K562 (cell line): ENCODE measurements around the gene ZNF581. TPM values are rescaled to one million over a fixed set of nuclear protein-coding genes. Genes with fewer than 3 reads are reported as not detected.

Experiments used
- ATAC-seq: fragments of 200-7000 bp; cut with Tn5 transposase; 3 replicates; pipeline ENCODE4 v1.9.1; 2020; ENCODE audit warnings: moderate library complexity
- BruUV-seq: library from RNA; stranded (reverse); fragments of 400-500 nt; replicated peaks from 2 replicates; lab custom pipeline; 2021; lab: Mats Ljungman, UMichigan
- CTCF ChIA-PET: fragments of 300-600 bp; formaldehyde crosslinking; extraction: SDS; loops from one replicate; lab custom pipeline; 2021; ENCODE audit warnings: low intra/inter-chr PET ratio; lab: Yijun Ruan, JAX
- POLR2A ChIA-PET: fragments of 300-600, 350-650 bp; sonication (Branson Sonifier 250); formaldehyde crosslinking; extraction: SDS; loops from one replicate; lab custom pipeline; 2021; ENCODE audit warnings: antibody characterized with exemption, inconsistent platforms; lab: Yijun Ruan, JAX
- DNase-seq, 4 experiments: peaks; one replicate each; pipeline versions ENCODE4 v3.0.0 to v3.0.0-alpha.2; 2011 to 2018; ENCODE audit warnings: low spot score in 3 of 4, mixed read lengths in 3 of 4; ENCODE audit errors: extremely low read depth in 1 of 4
- FAIRE-seq: peaks from 2 replicates; lab custom pipeline; 2011; peaks lifted over from hg19 to GRCh38; lab: Jason Lieb, UNC
- H2AFZ ChIP-seq: 2 replicates; pipeline ENCODE4 v1.6.0; 2011; ENCODE audit warnings: low read depth, low read length, control low read depth, inconsistent platforms
- H3K27ac ChIP-seq: fragments of 200-600 bp; 3 replicates; pipeline ENCODE4 v1.8.0; 2011; ENCODE audit warnings: low read depth, mild to moderate bottlenecking, control low read depth, inconsistent platforms, low read length, moderate library complexity, mixed read lengths; ENCODE audit errors: extremely low read depth
- H3K27me3 ChIP-seq, 2 experiments: fragments of 300-600 bp in 1 of 2; 2 replicates in 1 of 2; 3 replicates in 1 of 2; pipeline versions ENCODE4 v1.6.0 to v1.8.0; 2011; ENCODE audit warnings: inconsistent platforms in 2 of 2, low read length in 2 of 2, mild to moderate bottlenecking in 1 of 2, mixed read lengths in 1 of 2, moderate library complexity in 1 of 2; ENCODE audit not compliant: control insufficient read depth in 2 of 2, insufficient read depth in 2 of 2
- H3K36me3 ChIP-seq: fragments of 300-600 bp; 3 replicates; pipeline ENCODE4 v1.8.0; 2011; ENCODE audit warnings: mild to moderate bottlenecking, low read length, inconsistent platforms; ENCODE audit not compliant: control insufficient read depth, insufficient read depth
- H3K4me1 ChIP-seq, 2 experiments: fragments of 200-600 bp in 1 of 2; replicated peaks in 1 of 2; 2 replicates in 1 of 2; 3 replicates in 1 of 2; pipeline versions ENCODE4 v1.5.1 to v1.8.0; 2011; ENCODE audit warnings: inconsistent platforms in 2 of 2, low read length in 2 of 2, mild to moderate bottlenecking in 1 of 2, mixed read lengths in 1 of 2, moderate library complexity in 1 of 2; ENCODE audit not compliant: control insufficient read depth in 2 of 2, insufficient read depth in 2 of 2
- H3K4me2 ChIP-seq: 2 replicates; pipeline ENCODE4 v1.6.1; 2011; ENCODE audit warnings: low read length, control low read depth, inconsistent platforms, mixed read lengths; ENCODE audit not compliant: insufficient read depth
- H3K4me3 ChIP-seq: fragments of 200-600 bp; sonication (generic), shearing (Covaris generic); 2 replicates; pipeline ENCODE4 v1.5.1; 2016; ENCODE audit warnings: control low read depth, inconsistent platforms
- H3K79me2 ChIP-seq: fragments of 200-600 bp; 3 replicates; pipeline ENCODE4 v1.8.0; 2011; ENCODE audit warnings: low read length, inconsistent platforms; ENCODE audit not compliant: control insufficient read depth, insufficient read depth
- H3K9ac ChIP-seq, 2 experiments: 2 replicates each; pipeline versions ENCODE4 v1.6.0 to v1.6.1; 2011; ENCODE audit warnings: low read depth in 2 of 2, low read length in 2 of 2, control low read depth in 1 of 2, inconsistent platforms in 1 of 2, mild to moderate bottlenecking in 1 of 2, mixed read lengths in 1 of 2; ENCODE audit not compliant: insufficient read depth in 1 of 2
- H3K9me1 ChIP-seq: one replicate; pipeline ENCODE4 v1.6.0; 2011; ENCODE audit warnings: inconsistent platforms, mild to moderate bottlenecking, low read length, moderate library complexity; ENCODE audit not compliant: control insufficient read depth, insufficient read depth
- H3K9me3 ChIP-seq: replicated peaks from 2 replicates; pipeline ENCODE4 v1.5.1; 2011; ENCODE audit warnings: low read depth, low read length, inconsistent platforms; ENCODE audit not compliant: control insufficient read depth, insufficient read depth
- H4K20me1 ChIP-seq: replicated peaks from 2 replicates; pipeline ENCODE4 v1.6.1; 2011; ENCODE audit warnings: low read length, inconsistent platforms, mixed read lengths; ENCODE audit not compliant: control insufficient read depth, insufficient read depth
- ETS1 ChIP-seq: conservative IDR thresholded peaks from 2 replicates; pipeline ENCODE4 v1.6.1; 2011; ENCODE audit warnings: low read depth, mild to moderate bottlenecking, low read length; ENCODE audit not compliant: control insufficient read depth
- ZNF311 ChIP-seq: fragments of 250-450 bp; sonication (Bioruptor Pico); IDR thresholded peaks from 2 replicates; pipeline ENCODE4 v1.4.0; 2020; ENCODE audit warnings: mild to moderate bottlenecking, moderate library complexity
- WGBS: fragments of 100-300 bp; shearing (Covaris generic); methylation state at CpG from one replicate; pipeline ENCODE4 v1.1.6; 2016; ENCODE audit warnings: low coverage, mixed read lengths; ENCODE audit not compliant: insufficient coverage; ENCODE audit errors: missing lambda C conversion rate; 5-methylcytosine and 5-hydroxymethylcytosine counted together
- in situ Hi-C: fragments of 300-500 bp; cut with MboI; formaldehyde crosslinking; loops from 4 replicates; pipeline ENCODE4 v1.15.0; 2018; ENCODE audit warnings: inconsistent platforms, mixed read lengths
- intact Hi-C: fragments of 100-400 bp; cut with micrococcal nuclease; formaldehyde crosslinking; loops from 2 replicates; pipeline ENCODE4 v1.14.2; 2022
- polyA plus RNA-seq, 8 experiments: library from polyadenylated mRNA; depleted of rRNA in 4 of 8; stranded (reverse) in 5 of 8; unstranded in 3 of 8; fragments of >200 nt; fragmentation: Nextera tagmentation in 2 of 8; fragmentation: Illumina TruSeq in 1 of 8; extraction: Ambion mirVana in 2 of 8; extraction: Trizol in 1 of 8; gene quantifications; 2 replicates each; pipeline versions ENCODE4 v1.2.1 to v1.2.3, GENCODE V29; 2011 to 2014; ENCODE audit warnings: inconsistent platforms in 1 of 8, missing spikeins in 1 of 8
- total RNA-seq, 7 experiments: library from RNA; depleted of rRNA in 6 of 7; stranded (reverse); fragments of >200 nt in 6 of 7; fragmentation: Illumina TruSeq in 2 of 7; extraction: Trizol in 2 of 7; gene quantifications; 2 replicates each; pipeline versions ENCODE4 v1.2.1 to v1.2.3, GENCODE V29; 2011 to 2021; ENCODE audit warnings: low replicate concordance in 1 of 7
- TF ChIP-seq, protein P1 (sequence below), 3 experiments: fragments of 200-800 bp in 1 of 3; fragments of 250-450 bp in 1 of 3; fragments of 450-650 bp in 1 of 3; sonication (Bioruptor Pico) in 1 of 3; sonication (Bioruptor generic) in 1 of 3; formaldehyde crosslinking in 1 of 3; IDR thresholded peaks; 2 replicates each; pipeline versions ENCODE4 v1.6.1 to v1.8.0; 2016 to 2022; ENCODE audit warnings: mild to moderate bottlenecking in 2 of 3, missing genetic modification characterization in 2 of 3, missing compliant biosample characterization in 1 of 3, moderate library complexity in 1 of 3
- TF ChIP-seq, protein P2 (sequence below): sonication (generic); formaldehyde crosslinking; IDR thresholded peaks from 2 replicates; pipeline ENCODE4 v1.8.1; 2023; ENCODE audit warnings: mild to moderate bottlenecking, missing genetic modification reagents

ZNF581 gene
- total and polyA plus RNA-seq, 9 of the 15 experiments (the other 6 are each of a cell fraction or from before 2014, with no cell fraction given) = 2.4 to 39.4 (median 15.4) TPM

- ChIA-PET CTCF (no interaction called here), POLR2A (interaction anchor here (0.9 to 1.2 kb wide), 2 partner anchors 9 to 26 kb away, joined by 3 to 6 read pairs; partner anchors contain the start of gene U2AF2)
- DNase-seq (no peak), ATAC-seq (no peak), FAIRE-seq (no peak)
- no peak overlapping the region for H2AFZ ChIP-seq
- H4K20me1 ChIP-seq = no peaks in the 10 kb centered on the region
- no peaks in the 10 kb centered on the region for H3K27me3 ChIP-seq
- H3K4me3 ChIP-seq = peak overlapping the region; percentile 94; the same call in 1 of the 2 replicates
- in situ Hi-C loops = loop anchor here (25.0 kb wide), 2 partner anchors 508 to 667 kb away; partner anchors contain the start of genes TNNT1 and ZSCAN5A
- no peaks in the 10 kb centered on the region for H3K9me3 ChIP-seq
- no peak overlapping the region for H3K27ac ChIP-seq
- peaks cover 37 to 73% of the 10 kb centered on the region in 2 experiments for H3K4me1 ChIP-seq
- TF ChIP-seq, protein P1, sequence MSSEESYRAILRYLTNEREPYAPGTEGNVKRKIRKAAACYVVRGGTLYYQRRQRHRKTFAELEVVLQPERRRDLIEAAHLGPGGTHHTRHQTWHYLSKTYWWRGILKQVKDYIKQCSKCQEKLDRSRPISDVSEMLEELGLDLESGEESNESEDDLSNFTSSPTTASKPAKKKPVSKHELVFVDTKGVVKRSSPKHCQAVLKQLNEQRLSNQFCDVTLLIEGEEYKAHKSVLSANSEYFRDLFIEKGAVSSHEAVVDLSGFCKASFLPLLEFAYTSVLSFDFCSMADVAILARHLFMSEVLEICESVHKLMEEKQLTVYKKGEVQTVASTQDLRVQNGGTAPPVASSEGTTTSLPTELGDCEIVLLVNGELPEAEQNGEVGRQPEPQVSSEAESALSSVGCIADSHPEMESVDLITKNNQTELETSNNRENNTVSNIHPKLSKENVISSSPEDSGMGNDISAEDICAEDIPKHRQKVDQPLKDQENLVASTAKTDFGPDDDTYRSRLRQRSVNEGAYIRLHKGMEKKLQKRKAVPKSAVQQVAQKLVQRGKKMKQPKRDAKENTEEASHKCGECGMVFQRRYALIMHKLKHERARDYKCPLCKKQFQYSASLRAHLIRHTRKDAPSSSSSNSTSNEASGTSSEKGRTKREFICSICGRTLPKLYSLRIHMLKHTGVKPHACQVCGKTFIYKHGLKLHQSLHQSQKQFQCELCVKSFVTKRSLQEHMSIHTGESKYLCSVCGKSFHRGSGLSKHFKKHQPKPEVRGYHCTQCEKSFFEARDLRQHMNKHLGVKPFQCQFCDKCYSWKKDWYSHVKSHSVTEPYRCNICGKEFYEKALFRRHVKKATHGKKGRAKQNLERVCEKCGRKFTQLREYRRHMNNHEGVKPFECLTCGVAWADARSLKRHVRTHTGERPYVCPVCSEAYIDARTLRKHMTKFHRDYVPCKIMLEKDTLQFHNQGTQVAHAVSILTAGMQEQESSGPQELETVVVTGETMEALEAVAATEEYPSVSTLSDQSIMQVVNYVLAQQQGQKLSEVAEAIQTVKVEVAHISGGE (CRISPR knock-in tag; IDR thresholded peaks at IDR 0.05) = peak in 1 of 3 experiments; percentile 39; a peak in 1 of 6 replicates
- TF ChIP-seq ZNF311 (CRISPR knock-in tag) (no peak), ETS1 (no peak)
- TF ChIP-seq, protein P2, sequence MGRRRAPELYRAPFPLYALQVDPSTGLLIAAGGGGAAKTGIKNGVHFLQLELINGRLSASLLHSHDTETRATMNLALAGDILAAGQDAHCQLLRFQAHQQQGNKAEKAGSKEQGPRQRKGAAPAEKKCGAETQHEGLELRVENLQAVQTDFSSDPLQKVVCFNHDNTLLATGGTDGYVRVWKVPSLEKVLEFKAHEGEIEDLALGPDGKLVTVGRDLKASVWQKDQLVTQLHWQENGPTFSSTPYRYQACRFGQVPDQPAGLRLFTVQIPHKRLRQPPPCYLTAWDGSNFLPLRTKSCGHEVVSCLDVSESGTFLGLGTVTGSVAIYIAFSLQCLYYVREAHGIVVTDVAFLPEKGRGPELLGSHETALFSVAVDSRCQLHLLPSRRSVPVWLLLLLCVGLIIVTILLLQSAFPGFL = no peak
- H3K79me2 ChIP-seq = peaks cover 78% of the 10 kb centered on the region
- H3K9me1 ChIP-seq = no peaks in the 10 kb centered on the region
- no peak overlapping the region for H3K4me2 ChIP-seq
- intact Hi-C loops = no loop called here
- 67% methylated on average over 4 of the region's 5 CpGs for WGBS
- TSS peak; percentile 29 for BruUV-seq
- H3K36me3 ChIP-seq = peaks cover 29% of the 10 kb centered on the region; the same call in 2 of the 3 replicates
- peak overlapping the region in 1 of 2 experiments; percentile 98; a peak in 1 of 4 replicates for H3K9ac ChIP-seq
Observed at GRCh38 chr19:55645512-55645881, 2.0 kb downstream of the ZNF581 start.
